ENCODE data around the gene PIK3R1. TPM values are rescaled to one million over a fixed set of nuclear protein-coding genes. Genes with fewer than 3 reads are reported as not detected.

PIK3R1 gene
- total and polyA plus RNA-seq, 2 experiments from 2014 or later = 5.9 to 9.8 TPM

- H3K4me3 Mint-ChIP-seq = no peak overlapping the region
- Histone ChIP-seq H3K79me2 (replicated peaks; ENCODE audit: insufficient read depth) (no peaks in the 10 kb centered on the region), H3F3A (replicated peaks; ENCODE audit: low read depth) (no peaks in the 10 kb centered on the region), H3K4me3 (no peak overlapping the region), H2AFZ (no peak overlapping the region), H3K27ac (ENCODE audit: low read depth) (no peak overlapping the region), H3K27me3 (ENCODE audit: insufficient read depth) (no peaks in the 10 kb centered on the region), H3K4me1 (ENCODE audit: insufficient read depth) (peaks cover 2% of the 10 kb centered on the region), H3K36me3 (ENCODE audit: insufficient read depth) (no peaks in the 10 kb centered on the region), H4K20me1 (replicated peaks; ENCODE audit: insufficient read depth) (no peaks in the 10 kb centered on the region), H3K9me2 (ENCODE audit: insufficient read depth) (no peaks in the 10 kb centered on the region), H3K4me2 (no peak overlapping the region)
- peaks cover 11% of the 10 kb centered on the region; the same call in 2 of the 3 replicates for H3K4me1 Mint-ChIP-seq
- TF ChIP-seq STAT1 (IDR thresholded peaks at IDR 0.05; ENCODE audit: unreplicated experiment) = no peak
- TF ChIP-seq ZNF114 (CRISPR knock-in tag; IDR thresholded peaks at IDR 0.05) = no peak
- TF ChIP-seq REST (IDR thresholded peaks at IDR 0.05; ENCODE audit: unreplicated experiment) = no peak
- H3K27ac Mint-ChIP-seq = no peak overlapping the region
- H3K36me3 Mint-ChIP-seq (ENCODE audit: low read depth) = peaks cover 10% of the 10 kb centered on the region
- ATAC-seq = no peak
- 0 out of 3 replicates have a peak, but pooled peaks cover 4% of the 10 kb centered on the region for H3K9me3 Mint-ChIP-seq
- H3K27me3 Mint-ChIP-seq (ENCODE audit: insufficient read depth, low read depth, poor library complexity) = peaks cover 2% of the 10 kb centered on the region
- no peak for DNase-seq (ENCODE audit: low spot score)
Observed at GRCh38 chr5:68269820-68270219, 54.3 kb downstream of the PIK3R1 start.

GRCh38 chr5:68270399-68270975 is 54.9 kb downstream of the PIK3R1 start:
- Histone ChIP-seq H3K4me3 (no peak overlapping the region), H3K4me2 (no peak overlapping the region), H2AFZ (no peak overlapping the region), H3K27ac (ENCODE audit: low read depth) (no peak overlapping the region), H4K20me1 (replicated peaks; ENCODE audit: insufficient read depth) (no peaks in the 10 kb centered on the region), H3K79me2 (replicated peaks; ENCODE audit: insufficient read depth) (no peaks in the 10 kb centered on the region), H3F3A (replicated peaks; ENCODE audit: low read depth) (no peaks in the 10 kb centered on the region), H3K9me2 (ENCODE audit: insufficient read depth) (no peaks in the 10 kb centered on the region), H3K36me3 (ENCODE audit: insufficient read depth) (no peaks in the 10 kb centered on the region), H3K27me3 (ENCODE audit: insufficient read depth) (no peaks in the 10 kb centered on the region), H3K4me1 (ENCODE audit: insufficient read depth) (peaks cover 7% of the 10 kb centered on the region)
- Mint-ChIP-seq H3K36me3 (ENCODE audit: low read depth) (peaks cover 9% of the 10 kb centered on the region), H3K4me1 (peaks cover 17% of the 10 kb centered on the region), H3K4me3 (no peak overlapping the region), H3K27me3 (ENCODE audit: insufficient read depth, low read depth, poor library complexity) (peaks cover 2% of the 10 kb centered on the region), H3K9me3 (0 out of 3 replicates have a peak, but pooled peaks cover under 1% of the 10 kb centered on the region), H3K27ac (0 out of 2 replicates have a peak overlapping the region, but pooled peaks have one; percentile 56)
- ATAC-seq = no peak
- DNase-seq (ENCODE audit: low spot score) = no peak
- TF ChIP-seq POLR2AphosphoS5 (IDR thresholded peaks at IDR 0.05; ENCODE audit: low read depth) (no peak), EZH2phosphoT487 (IDR thresholded peaks at IDR 0.05; ENCODE audit: unreplicated experiment) (no peak), CTCF (conservative IDR thresholded peaks at IDR 0.05; ENCODE audit: low read depth in 2 of 2) (no peak), ZNF331 (CRISPR knock-in tag; IDR thresholded peaks at IDR 0.05; ENCODE audit: low read depth) (no peak), ZNF114 (CRISPR knock-in tag; IDR thresholded peaks at IDR 0.05) (no peak), ZNF462 (CRISPR knock-in tag; IDR thresholded peaks at IDR 0.05) (no peak)
